Suppressor macrophage treated with lipopolysaccharide for 1 hour (primary cell): ENCODE results near the gene PRPF4.

Experiments used
- DNase-seq, 3 donors: peaks; one replicate each; pipeline ENCODE4 v3.0.0-alpha.2; 2020 to 2022

Gene PRPF4

GRCh38 chr9:113315231-113315630, 39.8 kb downstream of the PRPF4 start:
- DNase-seq = peak; percentile 30 to 56 (median 33)

GRCh38 chr9:113316030-113316429, 40.6 kb downstream of the PRPF4 start:
- DNase-seq = no peak

- DNase-seq = no peak
Measured at GRCh38 chr9:113317777-113318176, 42.3 kb downstream of the PRPF4 start.

GRCh38 chr9:113319054-113319453, 43.6 kb downstream of the PRPF4 start:
- no peak for DNase-seq

GRCh38 chr9:113320051-113320450, 44.6 kb downstream of the PRPF4 start:
- no peak for DNase-seq

GRCh38 chr9:113322671-113323070, 47.2 kb downstream of the PRPF4 start:
- no peak for DNase-seq

- no peak for DNase-seq
Measured at GRCh38 chr9:113326230-113326629, 50.8 kb downstream of the PRPF4 start.

GRCh38 chr9:113328045-113328782, 52.8 kb downstream of the PRPF4 start:
- no peak for DNase-seq

GRCh38 chr9:113331780-113332179, 56.3 kb downstream of the PRPF4 start:
- no peak for DNase-seq

- no peak for DNase-seq
Measured at GRCh38 chr9:113337714-113338113, 62.3 kb downstream of the PRPF4 start.

GRCh38 chr9:113340011-113340699, 64.7 kb downstream of the PRPF4 start, which contains the start of gene WDR31:
WDR31 (minus strand) TSS chr9:113340275; CDS start chr9:113332022, 8,253 bp downstream.
- DNase-seq = peak; percentile 84 to 93 (median 92)

- no peak for DNase-seq
Measured at GRCh38 chr9:113341712-113342410, 66.4 kb downstream of the PRPF4 start.
